B cell (primary cell): ENCODE measurements around the gene ENTPD1. TPM values are rescaled to one million over a fixed set of nuclear protein-coding genes. Genes with fewer than 3 reads are reported as not detected.

Source experiments
- ATAC-seq: fragments of 200-7000 bp; cut with Tn5 transposase; one replicate; pipeline ENCODE4 v1.10.0; 2021; ENCODE audit warnings: low read depth, mild to moderate bottlenecking, moderate number of reproducible peaks, moderate library complexity
- CTCF ChIA-PET: fragments of 350-600 bp; sonication (Branson Sonifier 250); formaldehyde crosslinking; loops from one replicate; lab custom pipeline; 2021; ENCODE audit warnings: antibody characterized with exemption, inconsistent platforms; lab: Charles Lee
- POLR2A ChIA-PET: fragments of 350-600 bp; sonication (Branson Sonifier 250); formaldehyde crosslinking; loops from one replicate; lab custom pipeline; 2021; ENCODE audit warnings: antibody characterized with exemption; lab: Charles Lee
- DNase-seq: peaks from one replicate; pipeline ENCODE4 v3.0.0; 2013
- H2AFZ ChIP-seq: 2 replicates; pipeline ENCODE4 v1.6.1; 2012; ENCODE audit warnings: mild to moderate bottlenecking, low read depth, low read length; ENCODE audit not compliant: insufficient read depth, poor library complexity, severe bottlenecking
- H3K27ac ChIP-seq, 2 donors: 1 replicate in 1 of 2; 2 replicates in 1 of 2; pipeline ENCODE4 v1.5.1; 2012 to 2013; ENCODE audit warnings: low read length in 2 of 2, mild to moderate bottlenecking in 2 of 2, moderate library complexity in 1 of 2
- H3K27me3 ChIP-seq, 4 experiments: fragments of 200-600 bp in 1 of 4; sonication (generic) in 1 of 4; replicated peaks in 1 of 4; 1 replicate in 2 of 4; 2 replicates in 2 of 4; pipeline versions ENCODE4 v1.6.1 to v1.7.0; 2013 to 2016; ENCODE audit warnings: low read length in 3 of 4, mild to moderate bottlenecking in 2 of 4, mixed read lengths in 1 of 4, moderate library complexity in 1 of 4; ENCODE audit not compliant: insufficient read depth in 4 of 4, control insufficient read depth in 3 of 4; ENCODE audit errors: control extremely low read depth in 1 of 4
- H3K36me3 ChIP-seq, 2 experiments: replicated peaks in 1 of 2; 1 replicate in 1 of 2; 2 replicates in 1 of 2; pipeline versions ENCODE4 v1.6.1 to v1.7.1; 2013; ENCODE audit warnings: low read length in 1 of 2; ENCODE audit not compliant: insufficient read depth in 2 of 2, control insufficient read depth in 1 of 2; ENCODE audit errors: control extremely low read depth in 1 of 2, extremely low read depth in 1 of 2
- H3K4me1 ChIP-seq, 2 donors: fragments of 200-600 bp in 1 of 2; sonication (generic) in 1 of 2; 1 replicate in 1 of 2; 2 replicates in 1 of 2; pipeline versions ENCODE4 v1.5.1 to v1.6.1; 2013 to 2017; ENCODE audit warnings: low read length in 2 of 2; ENCODE audit not compliant: control insufficient read depth in 2 of 2, insufficient read depth in 2 of 2
- H3K4me2 ChIP-seq: replicated peaks from 2 replicates; pipeline ENCODE3; 2012; ENCODE audit warnings: mild to moderate bottlenecking, low read depth, low read length; ENCODE audit not compliant: poor library complexity, severe bottlenecking
- H3K4me3 ChIP-seq, 5 experiments: fragments of 200-600 bp in 1 of 5; sonication (generic) in 1 of 5; 1 replicate in 3 of 5; 2 replicates in 2 of 5; pipeline versions ENCODE4 v1.5.1 to v1.7.0; 2011 to 2016; ENCODE audit warnings: low read length in 4 of 5, mild to moderate bottlenecking in 4 of 5, low read depth in 2 of 5, control low read depth in 1 of 5, moderate library complexity in 1 of 5; ENCODE audit not compliant: insufficient read depth in 1 of 5; ENCODE audit errors: control extremely low read depth in 1 of 5, extremely low read depth in 1 of 5
- H3K79me2 ChIP-seq: fragments of 200-600 bp; sonication (generic); one replicate; pipeline ENCODE4 v1.6.0; 2016; ENCODE audit warnings: low read length; ENCODE audit not compliant: control insufficient read depth, insufficient read depth
- H3K9ac ChIP-seq: fragments of 200-600 bp; sonication (generic); 2 replicates; pipeline ENCODE4 v1.6.1; 2017; ENCODE audit warnings: mild to moderate bottlenecking, low read length, moderate library complexity
- H3K9me3 ChIP-seq, 3 donors: one replicate each; pipeline versions ENCODE4 v1.6.1 to v1.7.1; 2013; ENCODE audit warnings: low read length in 2 of 3; ENCODE audit not compliant: control insufficient read depth in 2 of 3, insufficient read depth in 1 of 3; ENCODE audit errors: control extremely low read depth in 1 of 3
- H4K20me1 ChIP-seq: 2 replicates; pipeline ENCODE4 v1.6.0; 2012; ENCODE audit warnings: mild to moderate bottlenecking, low read length; ENCODE audit not compliant: insufficient read depth, control insufficient read depth, poor library complexity, severe bottlenecking
- H3K27ac Mint-ChIP-seq: one replicate; pipeline ENCODE4 v1.8.0; 2021; ENCODE audit warnings: mixed read lengths
- H3K27me3 Mint-ChIP-seq: one replicate; pipeline ENCODE4 v1.8.0; 2021; ENCODE audit warnings: mixed read lengths
- H3K4me1 Mint-ChIP-seq: one replicate; pipeline ENCODE4 v1.8.0; 2021; ENCODE audit warnings: mixed read lengths
- H3K4me3 Mint-ChIP-seq: one replicate; pipeline ENCODE4 v1.8.0; 2021; ENCODE audit warnings: mixed read lengths
- H3K9me3 Mint-ChIP-seq: one replicate; pipeline ENCODE4 v1.8.0; 2022; ENCODE audit warnings: mixed read lengths; ENCODE audit not compliant: insufficient read depth
- EZH2 ChIP-seq: IDR thresholded peaks from 2 replicates; pipeline ENCODE4 v1.6.1; 2012; ENCODE audit warnings: borderline replicate concordance, low read depth, mild to moderate bottlenecking, moderate library complexity, low read length; ENCODE audit not compliant: insufficient read depth, poor library complexity, severe bottlenecking
- WGBS: methylation state at CpG from one replicate; pipeline ENCODE4 v1.1.5; 2013; ENCODE audit warnings: missing lambda C conversion rate; ENCODE audit not compliant: insufficient coverage; 5-methylcytosine and 5-hydroxymethylcytosine counted together
- intact Hi-C: fragments of 100-400 bp; cut with micrococcal nuclease; formaldehyde crosslinking; loops from one replicate; pipeline ENCODE4 v1.10.0; 2022
- polyA plus RNA-seq: library from polyadenylated mRNA; depleted of rRNA; stranded (reverse); fragments of >200 nt; gene quantifications from 2 replicates; pipeline ENCODE4 v1.2.3, GENCODE V29; 2012
- total RNA-seq, 2 donors: library from RNA; stranded (reverse); fragments of 120-200 nt in 1 of 2; gene quantifications; 1 replicate in 1 of 2; 2 replicates in 1 of 2; pipeline versions ENCODE4 v1.2.3 to v1.2.4, GENCODE V29; 2013 to 2022
- TF ChIP-seq, protein P1 (sequence below): fragments of 200-600 bp; IDR thresholded peaks from one replicate; pipeline ENCODE4 v1.8.0; 2022; ENCODE audit warnings: antibody characterized with exemption, mild to moderate bottlenecking

ENTPD1 gene
- total and polyA plus RNA-seq, 2 donors (not counting 1 experiment from before 2014, with no cell fraction given) = 25.9 to 96.3 TPM

DNA sequence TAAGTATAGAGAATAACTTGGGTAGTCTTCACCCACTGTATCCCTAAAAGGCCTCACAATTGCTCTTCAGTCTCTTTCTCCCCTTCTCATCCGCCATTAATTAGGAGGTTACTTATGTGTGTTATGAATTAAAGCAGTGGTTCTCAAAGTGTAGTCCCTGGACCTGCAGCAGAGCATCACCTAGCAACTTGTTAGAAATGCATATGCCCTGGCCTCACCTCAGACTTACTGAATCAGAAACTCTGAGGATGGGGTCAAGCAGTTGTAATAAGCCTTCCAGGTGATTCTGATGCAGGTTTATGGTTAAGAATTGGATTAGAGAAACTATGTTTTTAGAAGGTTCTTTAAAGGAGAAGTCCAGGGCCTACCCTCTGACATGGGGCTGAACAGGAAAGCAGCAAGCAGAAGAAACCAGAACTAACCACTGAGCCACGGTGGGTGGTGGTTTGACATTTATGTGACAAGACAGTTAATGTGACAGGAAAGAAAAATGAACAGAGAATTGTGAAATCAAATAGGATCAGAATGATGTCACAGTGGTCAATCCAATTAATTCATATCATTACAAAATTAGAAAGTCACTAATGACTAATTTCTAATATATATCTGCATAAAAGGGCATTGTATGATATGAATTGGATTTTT is 37.6 kb downstream of the ENTPD1 start:
- Histone ChIP-seq H3K4me1 (peaks cover 67 to 73% of the 10 kb centered on the region in 2 donors), H3K9me3 (no peaks in the 10 kb centered on the region), H3K4me3 (peak overlapping the region in 1 of 5 experiments; percentile 21), H2AFZ (no peak overlapping the region), H3K79me2 (peaks cover 89% of the 10 kb centered on the region), H3K27ac (peak overlapping the region; percentile 83 to 85), H3K36me3 (no peaks in the 10 kb centered on the region), H4K20me1 (no peaks in the 10 kb centered on the region), H3K9ac (peak overlapping the region; percentile 27), H3K27me3 (no peaks in the 10 kb centered on the region), H3K4me2 (peak overlapping the region; percentile 62)
- Mint-ChIP-seq H3K9me3 (peaks cover 2% of the 10 kb centered on the region), H3K4me3 (peak overlapping the region; percentile 80), H3K27ac (peak overlapping the region; percentile 91), H3K4me1 (peaks cover 88% of the 10 kb centered on the region), H3K27me3 (no peaks in the 10 kb centered on the region)
- TF ChIP-seq, protein P1, sequence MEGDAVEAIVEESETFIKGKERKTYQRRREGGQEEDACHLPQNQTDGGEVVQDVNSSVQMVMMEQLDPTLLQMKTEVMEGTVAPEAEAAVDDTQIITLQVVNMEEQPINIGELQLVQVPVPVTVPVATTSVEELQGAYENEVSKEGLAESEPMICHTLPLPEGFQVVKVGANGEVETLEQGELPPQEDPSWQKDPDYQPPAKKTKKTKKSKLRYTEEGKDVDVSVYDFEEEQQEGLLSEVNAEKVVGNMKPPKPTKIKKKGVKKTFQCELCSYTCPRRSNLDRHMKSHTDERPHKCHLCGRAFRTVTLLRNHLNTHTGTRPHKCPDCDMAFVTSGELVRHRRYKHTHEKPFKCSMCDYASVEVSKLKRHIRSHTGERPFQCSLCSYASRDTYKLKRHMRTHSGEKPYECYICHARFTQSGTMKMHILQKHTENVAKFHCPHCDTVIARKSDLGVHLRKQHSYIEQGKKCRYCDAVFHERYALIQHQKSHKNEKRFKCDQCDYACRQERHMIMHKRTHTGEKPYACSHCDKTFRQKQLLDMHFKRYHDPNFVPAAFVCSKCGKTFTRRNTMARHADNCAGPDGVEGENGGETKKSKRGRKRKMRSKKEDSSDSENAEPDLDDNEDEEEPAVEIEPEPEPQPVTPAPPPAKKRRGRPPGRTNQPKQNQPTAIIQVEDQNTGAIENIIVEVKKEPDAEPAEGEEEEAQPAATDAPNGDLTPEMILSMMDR = no peak
- no peak for TF ChIP-seq EZH2
- peak; percentile 72 for DNase-seq
- ATAC-seq = peak; percentile 86
- ChIA-PET POLR2A (interaction anchor here (0.7 to 1.9 kb wide), 5 partner anchors 14 to 39 kb away, joined by 3 to 8 read pairs (median 3); no protein-coding TSS in a partner anchor), CTCF (interaction anchor here (0.8 to 2.8 kb wide), 8 partner anchors 10 to 99 kb away, joined by 3 to 12 read pairs (median 6); partner anchors contain the start of gene TCTN3)
- no CpG with 5 or more reads among the region's 2 CpGs for WGBS
- intact Hi-C loops = loop anchor here (1.0 to 2.0 kb wide), 4 partner anchors 8 to 39 kb away; partner anchors contain the start of gene ENTPD1

- ATAC-seq (no peak), DNase-seq (no peak)
- no peak overlapping the region for H2AFZ ChIP-seq
- no peaks in the 10 kb centered on the region for H3K27me3 ChIP-seq
- Mint-ChIP-seq H3K9me3 (peaks cover 2% of the 10 kb centered on the region), H3K4me3 (peak overlapping the region; percentile 46), H3K27me3 (no peaks in the 10 kb centered on the region), H3K4me1 (peaks cover 88% of the 10 kb centered on the region), H3K27ac (peak overlapping the region; percentile 94)
- ChIA-PET CTCF (interaction anchor here (1.0 to 2.8 kb wide), 6 partner anchors 11 to 100 kb away, joined by 4 to 12 read pairs (median 8); partner anchors contain the start of gene TCTN3), POLR2A (interaction anchor here (1.4 to 1.9 kb wide), 2 partner anchors 28 to 38 kb away, joined by 3 to 8 read pairs; no protein-coding TSS in a partner anchor)
- H3K9me3 ChIP-seq = no peaks in the 10 kb centered on the region
- intact Hi-C loops = loop anchor here (2.0 kb wide), 1 partner anchor 17 kb away; no protein-coding TSS in a partner anchor
- no peak for TF ChIP-seq EZH2
- TF ChIP-seq, protein P1 = no peak
- H4K20me1 ChIP-seq = no peaks in the 10 kb centered on the region
- WGBS = 95% methylated on average over 3 of the region's 3 CpGs
- H3K4me1 ChIP-seq = peaks cover 70 to 76% of the 10 kb centered on the region in 2 donors
- H3K4me2 ChIP-seq = peak overlapping the region; percentile 62
- H3K79me2 ChIP-seq = peaks cover 89% of the 10 kb centered on the region
- H3K4me3 ChIP-seq = no peak overlapping the region
- H3K9ac ChIP-seq = no peak overlapping the region
- H3K27ac ChIP-seq = peak overlapping the region; percentile 83 to 85
- no peaks in the 10 kb centered on the region for H3K36me3 ChIP-seq
These were observed 38.2 kb downstream of the ENTPD1 start for GRCh38 chr10:95794195-95794594.
